SU-DHL-6 (cell line): Measurements from ENCODE around the gene TMEM178B.

Experiments
- CTCF ChIP-seq: fragments of 200-600 bp; sonication (generic); IDR thresholded peaks from one replicate; pipeline ENCODE4 v1.5.1; 2017; ENCODE audit warnings: antibody characterized with exemption, mild to moderate bottlenecking, low read length, moderate library complexity; ENCODE audit not compliant: insufficient read depth, poor library complexity, severe bottlenecking
- EZH2phosphoT487 ChIP-seq: fragments of 200-600 bp; sonication (generic), shearing (Covaris generic); conservative IDR thresholded peaks from 2 replicates; pipeline ENCODE4 v1.6.1; 2018; ENCODE audit warnings: mild to moderate bottlenecking, antibody characterized with exemption, low read length, moderate library complexity, mixed read lengths

- TF ChIP-seq CTCF (no peak), EZH2phosphoT487 (no peak)
These were observed 269.0 kb downstream of the TMEM178B start for GRCh38 chr7:141342621-141343408.
